Fibroblast of lung (primary cell): Measurements from ENCODE around the gene N4BP2. TPM values are rescaled to one million over a fixed set of nuclear protein-coding genes. Genes with fewer than 3 reads are reported as not detected.

ENCODE experiments used
- DNase-seq, 2 donors: peaks; one replicate each; pipeline versions ENCODE4 v3.0.0 to v3.0.0-alpha.2; 2010; ENCODE audit warnings: low read depth in 2 of 2
- H2AFZ ChIP-seq: 2 replicates; pipeline ENCODE4 v1.5.1; 2012; ENCODE audit warnings: low read length, control low read depth, inconsistent platforms
- H3K27ac ChIP-seq: 2 replicates; pipeline ENCODE4 v1.5.1; 2011; ENCODE audit warnings: low read length, control low read depth; ENCODE audit not compliant: insufficient read depth
- H3K27me3 ChIP-seq: 2 replicates; pipeline ENCODE4 v1.5.1; 2011; ENCODE audit warnings: mild to moderate bottlenecking, low read length; ENCODE audit not compliant: control insufficient read depth, insufficient read depth
- H3K36me3 ChIP-seq: 2 replicates; pipeline ENCODE4 v1.5.1; 2011; ENCODE audit warnings: low read length; ENCODE audit not compliant: control insufficient read depth, insufficient read depth
- H3K4me1 ChIP-seq: 2 replicates; pipeline ENCODE4 v1.5.1; 2011; ENCODE audit warnings: low read length; ENCODE audit not compliant: control insufficient read depth, insufficient read depth; ENCODE audit errors: extremely low read depth
- H3K4me2 ChIP-seq: 2 replicates; pipeline ENCODE4 v1.5.1; 2011; ENCODE audit warnings: low read length, control low read depth; ENCODE audit not compliant: insufficient read depth; ENCODE audit errors: extremely low read depth
- H3K4me3 ChIP-seq, 4 experiments: fragments of 200-600 bp in 1 of 4; sonication (generic) in 1 of 4; replicated peaks in 1 of 4; 2 replicates each; pipeline ENCODE4 v1.5.1; 2011 to 2016; ENCODE audit warnings: low read length in 4 of 4, low read depth in 3 of 4, mild to moderate bottlenecking in 3 of 4, control low read depth in 2 of 4, inconsistent platforms in 1 of 4, mixed read lengths in 1 of 4; ENCODE audit not compliant: insufficient read depth in 1 of 4; ENCODE audit errors: control extremely low read depth in 1 of 4
- H3K79me2 ChIP-seq: 2 replicates; pipeline ENCODE4 v1.5.1; 2012; ENCODE audit warnings: mild to moderate bottlenecking, low read length, inconsistent platforms; ENCODE audit not compliant: control insufficient read depth, insufficient read depth
- H3K9ac ChIP-seq: 2 replicates; pipeline ENCODE4 v1.5.1; 2011; ENCODE audit warnings: mild to moderate bottlenecking, low read length, control low read depth; ENCODE audit not compliant: insufficient read depth
- H3K9me3 ChIP-seq: 2 replicates; pipeline ENCODE4 v1.5.1; 2012; ENCODE audit warnings: low read depth, low read length; ENCODE audit not compliant: control insufficient read depth, insufficient read depth
- H4K20me1 ChIP-seq: 2 replicates; pipeline ENCODE4 v1.5.1; 2011; ENCODE audit warnings: low read length; ENCODE audit not compliant: control insufficient read depth, insufficient read depth; ENCODE audit errors: extremely low read depth
- EZH2 ChIP-seq: IDR thresholded peaks from 2 replicates; pipeline ENCODE4 v1.5.1; 2012; ENCODE audit warnings: low read length, control low read depth, mild to moderate bottlenecking; ENCODE audit errors: missing control alignments
- polyA plus RNA-seq, 2 donors: library from polyadenylated mRNA; depleted of rRNA in 1 of 2; stranded (reverse) in 1 of 2; unstranded in 1 of 2; fragments of >200 nt; gene quantifications; 2 replicates each; pipeline ENCODE4 v1.2.1, GENCODE V29; 2011 to 2012; ENCODE audit warnings: missing spikeins in 1 of 2
- total RNA-seq: library from RNA; depleted of rRNA; stranded (reverse); fragments of >200 nt; gene quantifications from 2 replicates; pipeline ENCODE4 v1.2.1, GENCODE V29; 2014
- TF ChIP-seq, protein P1 (sequence below), 2 donors: IDR thresholded peaks in 1 of 2; conservative IDR thresholded peaks in 1 of 2; 1 replicate in 1 of 2; 2 replicates in 1 of 2; pipeline ENCODE4 v1.5.1; 2011 to 2012; ENCODE audit warnings: low read length in 2 of 2, control low read depth in 1 of 2, inconsistent platforms in 1 of 2, low read depth in 1 of 2, mild to moderate bottlenecking in 1 of 2

The N4BP2 gene
- total and polyA plus RNA-seq, 2 donors (not counting 1 experiment from before 2014, with no cell fraction given), result 3.0 to 5.3 TPM

- no peak overlapping the region for H3K4me2 ChIP-seq
- H3K9ac ChIP-seq, result no peak overlapping the region
- H2AFZ ChIP-seq, result no peak overlapping the region
- H3K27ac ChIP-seq, result no peak overlapping the region
- no peaks in the 10 kb centered on the region for H3K4me1 ChIP-seq
- DNase-seq, result no peak
- H4K20me1 ChIP-seq, result no peaks in the 10 kb centered on the region
- H3K9me3 ChIP-seq, result no peaks in the 10 kb centered on the region
- TF ChIP-seq EZH2, result no peak
- TF ChIP-seq, protein P1, sequence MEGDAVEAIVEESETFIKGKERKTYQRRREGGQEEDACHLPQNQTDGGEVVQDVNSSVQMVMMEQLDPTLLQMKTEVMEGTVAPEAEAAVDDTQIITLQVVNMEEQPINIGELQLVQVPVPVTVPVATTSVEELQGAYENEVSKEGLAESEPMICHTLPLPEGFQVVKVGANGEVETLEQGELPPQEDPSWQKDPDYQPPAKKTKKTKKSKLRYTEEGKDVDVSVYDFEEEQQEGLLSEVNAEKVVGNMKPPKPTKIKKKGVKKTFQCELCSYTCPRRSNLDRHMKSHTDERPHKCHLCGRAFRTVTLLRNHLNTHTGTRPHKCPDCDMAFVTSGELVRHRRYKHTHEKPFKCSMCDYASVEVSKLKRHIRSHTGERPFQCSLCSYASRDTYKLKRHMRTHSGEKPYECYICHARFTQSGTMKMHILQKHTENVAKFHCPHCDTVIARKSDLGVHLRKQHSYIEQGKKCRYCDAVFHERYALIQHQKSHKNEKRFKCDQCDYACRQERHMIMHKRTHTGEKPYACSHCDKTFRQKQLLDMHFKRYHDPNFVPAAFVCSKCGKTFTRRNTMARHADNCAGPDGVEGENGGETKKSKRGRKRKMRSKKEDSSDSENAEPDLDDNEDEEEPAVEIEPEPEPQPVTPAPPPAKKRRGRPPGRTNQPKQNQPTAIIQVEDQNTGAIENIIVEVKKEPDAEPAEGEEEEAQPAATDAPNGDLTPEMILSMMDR (conservative IDR thresholded peaks at IDR 0.05 in 1 of 2, IDR thresholded peaks at IDR 0.05 in 1 of 2; ENCODE audit: low read depth in 1 of 2, low read length in 2 of 2), result no peak
- H3K4me3 ChIP-seq, result no peak overlapping the region
- H3K27me3 ChIP-seq, result no peaks in the 10 kb centered on the region
- no peaks in the 10 kb centered on the region for H3K36me3 ChIP-seq
- H3K79me2 ChIP-seq, result no peaks in the 10 kb centered on the region
These were observed 109.3 kb downstream of the N4BP2 start for GRCh38 chr4:40165916-40166315.

GRCh38 chr4:40168070-40168469, 111.4 kb downstream of the N4BP2 start:
- H3K4me1 ChIP-seq, result no peaks in the 10 kb centered on the region
- H2AFZ ChIP-seq, result no peak overlapping the region
- no peak overlapping the region for H3K9ac ChIP-seq
- no peak overlapping the region for H3K4me3 ChIP-seq
- no peak overlapping the region for H3K4me2 ChIP-seq
- TF ChIP-seq, protein P1 (conservative IDR thresholded peaks at IDR 0.05 in 1 of 2, IDR thresholded peaks at IDR 0.05 in 1 of 2; ENCODE audit: low read depth in 1 of 2, low read length in 2 of 2), result no peak
- no peak for TF ChIP-seq EZH2
- H3K9me3 ChIP-seq, result no peaks in the 10 kb centered on the region
- DNase-seq, result no peak
- no peaks in the 10 kb centered on the region for H3K36me3 ChIP-seq
- no peaks in the 10 kb centered on the region for H4K20me1 ChIP-seq
- H3K27me3 ChIP-seq, result no peaks in the 10 kb centered on the region
- no peaks in the 10 kb centered on the region for H3K79me2 ChIP-seq
- no peak overlapping the region for H3K27ac ChIP-seq

DNA sequence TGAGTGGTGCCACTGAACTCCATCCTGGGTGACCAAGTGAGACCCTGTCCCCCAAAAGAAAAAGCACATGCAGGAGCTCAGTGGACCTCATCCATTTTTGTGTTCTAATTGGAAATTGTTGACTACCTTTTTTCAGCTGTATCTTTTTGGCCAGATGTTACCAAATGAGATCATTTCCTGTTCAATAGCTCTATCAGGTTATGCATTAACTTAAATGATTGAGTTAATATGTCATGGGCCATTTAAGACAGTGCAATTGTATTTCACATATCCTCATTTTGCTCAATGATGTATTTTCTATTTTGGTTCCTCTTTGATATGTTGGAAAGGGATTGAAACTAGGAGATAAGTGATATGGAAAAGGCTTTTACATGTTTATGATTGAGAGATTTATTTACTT, 113.9 kb downstream of the N4BP2 start:
- no peak overlapping the region for H2AFZ ChIP-seq
- no peak for DNase-seq
- TF ChIP-seq, protein P1 (conservative IDR thresholded peaks at IDR 0.05 in 1 of 2, IDR thresholded peaks at IDR 0.05 in 1 of 2; ENCODE audit: low read depth in 1 of 2, low read length in 2 of 2), result no peak
- no peak for TF ChIP-seq EZH2
- no peaks in the 10 kb centered on the region for H3K9me3 ChIP-seq
- no peaks in the 10 kb centered on the region for H3K27me3 ChIP-seq
- H3K27ac ChIP-seq, result no peak overlapping the region
- no peak overlapping the region for H3K9ac ChIP-seq
- no peaks in the 10 kb centered on the region for H4K20me1 ChIP-seq
- no peaks in the 10 kb centered on the region for H3K36me3 ChIP-seq
- H3K4me1 ChIP-seq, result no peaks in the 10 kb centered on the region
- H3K4me2 ChIP-seq, result no peak overlapping the region
- H3K4me3 ChIP-seq, result no peak overlapping the region
- no peaks in the 10 kb centered on the region for H3K79me2 ChIP-seq
